GM10266 (cell line): Measurements from ENCODE around the gene PRDM12.

Source experiments
- DNase-seq: peaks from one replicate; pipeline ENCODE4 v3.0.0; 2012; ENCODE audit errors: extremely low spot score
- CTCF ChIP-seq: IDR thresholded peaks from 2 replicates; pipeline ENCODE4 v1.5.1; 2012; ENCODE audit warnings: mild to moderate bottlenecking, low read depth; ENCODE audit not compliant: control insufficient read depth, insufficient read depth; ENCODE audit errors: missing control alignments

Gene PRDM12

GRCh38 chr9:130636648-130637020 lies 27.8 kb upstream of the PRDM12 start:
- no peak for DNase-seq
- no peak for TF ChIP-seq CTCF

GRCh38 chr9:130638284-130639123 lies 25.9 kb upstream of the PRDM12 start:
- no peak for DNase-seq

GRCh38 chr9:130639124-130639765 lies 25.1 kb upstream of the PRDM12 start:
- DNase-seq = no peak

More at GRCh38 chr9:130638284-130639123, 25.9 kb upstream of the PRDM12 start:
- no peak for TF ChIP-seq CTCF

GRCh38 chr9:130639866-130640555 lies 24.4 kb upstream of the PRDM12 start:
- no peak for TF ChIP-seq CTCF
- no peak for DNase-seq

More at GRCh38 chr9:130639124-130639765, 25.1 kb upstream of the PRDM12 start:
- TF ChIP-seq CTCF = no peak

- no peak for TF ChIP-seq CTCF
- DNase-seq = no peak
These were observed 23.7 kb upstream of the PRDM12 start for GRCh38 chr9:130640681-130641080.

- no peak for DNase-seq
- no peak for TF ChIP-seq CTCF
These were observed 21.5 kb upstream of the PRDM12 start for GRCh38 chr9:130642926-130643325.

- no peak for DNase-seq
These were observed 13.2 kb upstream of the PRDM12 start for GRCh38 chr9:130651221-130651620.

More at GRCh38 chr9:130651221-130651620, 13.2 kb upstream of the PRDM12 start:
- no peak for TF ChIP-seq CTCF
